HEK293T (cell line): ENCODE data around the gene ZC3H8.
"Not testable (repeated sequence)": the region's sequence is repeated elsewhere in the genome, so short reads cannot be mapped to it uniquely, and the experiment has no call there.

ENCODE experiments used
- CTCF ChIA-PET: fragments of 350-600 bp; formaldehyde crosslinking; extraction: SDS; loops from one replicate; lab custom pipeline; 2021; ENCODE audit warnings: antibody characterized with exemption, inconsistent platforms; lab: Yijun Ruan, JAX
- POLR2A ChIA-PET: fragments of 350-600 bp; formaldehyde crosslinking; extraction: SDS; loops from one replicate; lab custom pipeline; 2020; ENCODE audit warnings: antibody characterized with exemption, inconsistent platforms; lab: Yijun Ruan, JAX
- DNase-seq: peaks from one replicate; pipeline ENCODE4 v3.0.0; 2012; ENCODE audit warnings: mixed read lengths; ENCODE audit errors: extremely low spot score
- ARNT ChIP-seq: fragments of 450-650 bp; IDR thresholded peaks from 2 replicates; pipeline ENCODE4 v1.6.1; 2017; ENCODE audit warnings: mild to moderate bottlenecking
- BHLHE40 ChIP-seq: fragments of 450-650 bp; IDR thresholded peaks from 2 replicates; pipeline ENCODE4 v1.6.1; 2016; ENCODE audit warnings: mild to moderate bottlenecking, moderate library complexity, borderline replicate concordance
- CTBP1 ChIP-seq: fragments of 450-650 bp; IDR thresholded peaks from 2 replicates; pipeline ENCODE4 v1.6.1; 2016; ENCODE audit warnings: borderline replicate concordance
- ELF4 ChIP-seq: fragments of 450-650 bp; IDR thresholded peaks from 2 replicates; pipeline ENCODE4 v1.6.1; 2017; ENCODE audit warnings: antibody characterized with exemption
- FOXA1 ChIP-seq: fragments of 450-650 bp; IDR thresholded peaks from 2 replicates; pipeline ENCODE4 v1.6.1; 2016; ENCODE audit warnings: mild to moderate bottlenecking
- FOXK2 ChIP-seq: fragments of 450-650 bp; IDR thresholded peaks from 2 replicates; pipeline ENCODE4 v1.6.1; 2016; ENCODE audit warnings: mild to moderate bottlenecking
- FOXM1 ChIP-seq: fragments of 450-650 bp; IDR thresholded peaks from 2 replicates; pipeline ENCODE4 v1.6.1; 2017; ENCODE audit warnings: mild to moderate bottlenecking, borderline replicate concordance
- HDGF ChIP-seq: fragments of 450-650 bp; IDR thresholded peaks from 2 replicates; pipeline ENCODE4 v1.6.1; 2017; ENCODE audit warnings: antibody characterized with exemption, borderline replicate concordance
- L3MBTL2 ChIP-seq: fragments of 450-650 bp; conservative IDR thresholded peaks from 2 replicates; pipeline ENCODE4 v1.6.1; 2016; ENCODE audit warnings: mild to moderate bottlenecking
- LEF1 ChIP-seq: fragments of 450-650 bp; IDR thresholded peaks from 2 replicates; pipeline ENCODE4 v1.6.1; 2017; ENCODE audit warnings: mild to moderate bottlenecking, borderline replicate concordance
- NFRKB ChIP-seq: fragments of 450-650 bp; IDR thresholded peaks from 2 replicates; pipeline ENCODE4 v1.6.1; 2016; ENCODE audit warnings: mild to moderate bottlenecking, moderate library complexity
- SP1 ChIP-seq: fragments of 450-650 bp; IDR thresholded peaks from 2 replicates; pipeline ENCODE4 v1.6.1; 2017
- SUZ12 ChIP-seq: fragments of 450-650 bp; IDR thresholded peaks from 2 replicates; pipeline ENCODE4 v1.6.1; 2016; ENCODE audit warnings: mild to moderate bottlenecking
- TARDBP ChIP-seq: fragments of 450-650 bp; IDR thresholded peaks from 2 replicates; pipeline ENCODE4 v1.6.1; 2016
- ZNF384 ChIP-seq: fragments of 450-650 bp; IDR thresholded peaks from 2 replicates; pipeline ENCODE4 v1.6.1; 2016
- TF ChIP-seq, protein P1 (sequence below): fragments of 450-650 bp; IDR thresholded peaks from 2 replicates; pipeline ENCODE4 v1.6.1; 2016

Gene ZC3H8

DNA sequence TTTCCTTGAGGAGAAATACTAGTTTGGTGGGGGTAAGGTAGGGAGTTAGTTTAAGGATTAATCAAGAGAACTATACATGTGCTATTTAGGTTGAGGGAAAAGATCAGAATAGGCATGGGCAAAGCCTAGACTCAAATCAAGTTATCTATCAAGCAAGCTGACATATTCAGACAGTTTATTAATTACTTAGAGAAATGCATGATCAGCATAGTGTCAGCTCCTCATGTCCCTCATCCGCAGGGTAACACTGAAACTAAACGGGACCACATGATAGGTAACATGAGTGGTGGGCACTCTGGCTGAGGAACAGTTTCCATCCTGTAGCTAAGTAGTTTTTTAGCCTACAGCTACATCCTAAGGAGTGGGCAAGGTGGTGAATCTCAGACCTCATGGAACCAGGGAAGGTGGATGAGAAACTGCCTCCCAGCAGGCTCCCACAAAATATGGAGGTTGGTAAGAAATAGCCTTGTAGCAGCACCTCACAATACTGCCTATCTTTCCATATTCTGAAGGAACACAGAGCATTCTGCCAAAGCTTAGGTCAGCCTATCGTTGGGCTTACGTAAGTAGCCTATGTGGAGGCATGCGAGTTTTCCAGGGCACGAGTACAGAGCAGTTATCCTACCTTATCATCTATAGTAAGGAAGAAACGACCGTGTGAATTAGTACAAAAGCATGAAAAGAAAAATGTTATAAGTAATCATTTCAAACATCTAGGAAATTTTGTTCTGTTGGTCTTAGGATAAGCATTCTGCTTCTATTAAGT, 39.0 kb upstream of the ZC3H8 start:
- ChIA-PET CTCF (no interaction called here), POLR2A (interaction anchor here (1.1 kb wide), 1 partner anchor 8 kb away, joined by 3 read pairs; no protein-coding TSS in a partner anchor)
- no peak for TF ChIP-seq BHLHE40
- TF ChIP-seq ZNF384 = no peak
- TF ChIP-seq FOXM1 = no peak
- TF ChIP-seq L3MBTL2 = no peak
- TF ChIP-seq, protein P1, sequence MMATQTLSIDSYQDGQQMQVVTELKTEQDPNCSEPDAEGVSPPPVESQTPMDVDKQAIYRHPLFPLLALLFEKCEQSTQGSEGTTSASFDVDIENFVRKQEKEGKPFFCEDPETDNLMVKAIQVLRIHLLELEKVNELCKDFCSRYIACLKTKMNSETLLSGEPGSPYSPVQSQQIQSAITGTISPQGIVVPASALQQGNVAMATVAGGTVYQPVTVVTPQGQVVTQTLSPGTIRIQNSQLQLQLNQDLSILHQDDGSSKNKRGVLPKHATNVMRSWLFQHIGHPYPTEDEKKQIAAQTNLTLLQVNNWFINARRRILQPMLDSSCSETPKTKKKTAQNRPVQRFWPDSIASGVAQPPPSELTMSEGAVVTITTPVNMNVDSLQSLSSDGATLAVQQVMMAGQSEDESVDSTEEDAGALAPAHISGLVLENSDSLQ = no peak
- TF ChIP-seq SP1 = no peak
- TF ChIP-seq NFRKB = no peak
- TF ChIP-seq CTBP1 = no peak
- no peak for TF ChIP-seq FOXA1
- no peak for TF ChIP-seq LEF1
- TF ChIP-seq ELF4 = no peak
- TF ChIP-seq HDGF = no peak
- no peak for TF ChIP-seq ARNT
- no peak for TF ChIP-seq FOXK2
- no peak for TF ChIP-seq SUZ12
- no peak for TF ChIP-seq TARDBP
- DNase-seq = no peak

DNA sequence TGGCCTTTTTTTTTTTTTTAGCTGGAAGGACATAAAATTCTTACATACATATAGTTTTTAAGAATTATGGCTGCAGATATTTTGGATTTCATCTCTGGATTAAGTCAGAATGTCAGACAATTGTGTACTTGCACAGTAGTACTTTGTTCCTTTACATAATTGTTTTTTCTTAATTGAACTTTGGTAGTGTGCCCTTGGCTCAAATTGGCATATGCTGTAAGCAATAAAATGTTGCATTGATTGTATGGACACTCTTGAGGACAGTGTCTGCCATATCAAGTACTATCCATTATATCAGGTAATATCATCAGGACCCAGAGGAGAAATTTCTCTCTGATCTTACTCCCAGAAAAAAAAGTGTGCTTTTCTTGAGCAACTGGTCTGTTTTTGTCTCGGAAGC, 35.8 kb upstream of the ZC3H8 start:
- no peak for DNase-seq
- POLR2A ChIA-PET = no interaction called here
- CTCF ChIA-PET = interaction anchor here (0.7 kb wide), 1 partner anchor 207 kb away, joined by 3 read pairs; no protein-coding TSS in a partner anchor
- TF ChIP-seq FOXA1 (no peak), L3MBTL2 (no peak), HDGF (no peak), CTBP1 (no peak), NFRKB (no peak), LEF1 (no peak), SUZ12 (no peak), ELF4 (no peak), ARNT (no peak), ZNF384 (no peak), TARDBP (no peak), SP1 (no peak), FOXK2 (no peak), BHLHE40 (no peak), FOXM1 (no peak)
- TF ChIP-seq, protein P1 = no peak

DNA sequence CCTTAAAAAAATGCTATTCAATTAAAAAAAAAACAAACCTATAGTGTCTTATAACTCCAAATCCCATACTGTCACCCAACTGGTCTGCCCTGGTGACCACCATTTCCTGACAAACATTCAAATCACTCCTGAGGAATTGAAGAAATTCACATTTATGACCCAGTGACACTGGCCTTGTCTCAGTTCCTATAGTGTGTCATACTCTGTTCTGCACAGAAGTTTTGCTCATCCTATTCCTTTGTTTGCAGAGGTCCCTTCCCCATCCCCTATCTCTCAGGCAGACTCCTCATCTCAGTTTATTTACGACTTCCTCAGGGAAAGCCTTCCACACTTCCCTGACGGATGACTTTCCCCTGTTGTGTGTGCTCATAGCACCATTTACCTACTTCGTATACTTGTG, 35.2 kb upstream of the ZC3H8 start:
- no peak for DNase-seq
- POLR2A ChIA-PET = no interaction called here

DNA sequence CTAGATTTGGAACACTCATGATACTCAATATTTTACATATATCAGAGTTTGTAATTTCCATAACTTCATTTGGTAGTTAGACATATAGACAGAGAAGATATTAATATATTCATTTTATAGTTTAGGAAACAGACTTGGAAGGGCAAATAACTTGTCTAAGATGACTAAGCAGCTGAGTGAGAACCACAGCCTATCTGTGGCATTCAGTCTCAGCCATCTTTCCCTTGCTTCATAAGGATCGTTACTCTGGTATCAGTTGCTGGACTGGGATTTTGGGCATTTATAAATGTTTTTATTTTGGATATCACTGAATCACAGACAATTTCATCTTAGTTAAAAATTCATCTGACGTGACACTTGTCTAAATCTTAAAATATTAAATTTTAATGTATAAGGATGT, 28.7 kb upstream of the ZC3H8 start:
- DNase-seq, POLR2A ChIA-PET, CTCF ChIA-PET: not testable (repeated sequence)

More for the DNA sequence above, 35.2 kb upstream of the ZC3H8 start:
- CTCF ChIA-PET = no interaction called here
- TF ChIP-seq NFRKB (no peak), BHLHE40 (no peak), FOXK2 (no peak), L3MBTL2 (no peak), ELF4 (no peak), FOXM1 (no peak), ARNT (no peak), SUZ12 (no peak), HDGF (no peak), FOXA1 (no peak), CTBP1 (no peak)
- TF ChIP-seq, protein P1 = no peak

DNA sequence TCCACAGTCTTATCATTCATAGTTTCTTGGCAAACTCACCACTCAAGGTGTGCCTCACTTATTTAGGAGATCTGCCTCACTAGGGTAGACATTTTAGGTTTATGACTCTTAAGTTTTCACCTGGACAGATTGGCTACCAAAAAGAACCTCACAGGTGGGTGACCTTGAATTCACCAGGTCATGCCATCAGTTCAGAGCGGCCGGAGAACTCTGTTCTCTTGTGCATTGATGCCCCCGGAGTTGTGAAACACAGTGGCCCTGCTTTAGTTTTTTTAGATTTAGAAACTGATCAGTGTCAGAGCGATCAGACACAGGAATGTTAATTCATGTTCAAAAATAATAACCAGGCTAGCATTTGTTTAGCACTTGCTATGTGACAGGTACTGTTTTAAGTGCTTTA, 27.2 kb upstream of the ZC3H8 start:
- CTCF ChIA-PET, POLR2A ChIA-PET, DNase-seq: not testable (repeated sequence)

DNA sequence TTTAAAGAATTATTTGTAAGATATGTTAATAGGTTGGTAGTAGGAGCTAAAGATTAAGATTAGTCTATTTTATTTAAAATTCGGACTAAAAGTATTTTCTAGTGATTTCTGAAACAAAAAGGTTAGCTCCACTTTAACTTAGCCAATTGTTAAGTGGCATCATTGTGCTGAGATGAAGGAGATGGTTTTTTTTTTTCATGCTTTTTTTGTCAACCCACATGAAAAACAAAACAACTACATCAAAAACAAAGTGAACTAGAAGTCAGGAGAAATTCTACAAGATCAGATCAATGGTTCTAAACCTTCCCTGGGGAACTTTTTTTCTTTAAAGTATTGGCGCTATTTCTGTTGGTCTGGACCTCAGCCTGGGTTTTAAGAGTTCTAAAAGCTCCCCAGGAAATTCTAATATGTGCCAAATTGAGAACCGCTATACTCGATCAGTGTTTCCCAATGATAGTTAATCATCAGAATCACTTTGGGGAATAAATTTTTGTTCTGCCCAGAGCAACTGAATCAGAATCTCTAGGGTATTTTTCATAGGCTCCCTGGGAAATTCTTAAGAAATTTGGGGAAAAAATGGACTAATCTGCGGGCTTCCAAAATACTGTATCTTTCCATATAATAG, 22.9 kb upstream of the ZC3H8 start:
- ChIA-PET POLR2A (interaction anchor here (1.0 kb wide), 1 partner anchor 18 kb away, joined by 4 read pairs; no protein-coding TSS in a partner anchor), CTCF (interaction anchor here (0.6 kb wide), 1 partner anchor 156 kb away, joined by 3 read pairs; no protein-coding TSS in a partner anchor)
- TF ChIP-seq FOXA1 (no peak), BHLHE40 (no peak), TARDBP (no peak), LEF1 (no peak), ELF4 (no peak)
- no peak for DNase-seq
